Caco-2 (cell line): ENCODE results near the gene BCL2L13. TPM values are rescaled to one million over a fixed set of nuclear protein-coding genes. Genes with fewer than 3 reads are reported as not detected.
A peak's percentile ranks its signal among the peaks of the same experiment; 100 is the strongest.

ENCODE experiments used
- BruUV-seq: library from RNA; stranded (reverse); fragments of 400-500 nt; replicated peaks from 2 replicates; lab custom pipeline; 2021; lab: Mats Ljungman, UMichigan
- CTCF ChIA-PET: fragments of 300-600 bp; sonication (Branson Sonifier 250); formaldehyde crosslinking; loops from one replicate; lab custom pipeline; 2022; ENCODE audit warnings: antibody characterized with exemption; lab: Charles Lee
- POLR2A ChIA-PET: fragments of 300-600 bp; sonication (Branson Sonifier 250); formaldehyde crosslinking; loops from one replicate; lab custom pipeline; 2022; ENCODE audit warnings: antibody characterized with exemption; lab: Charles Lee
- DNase-seq, 2 experiments: peaks; one replicate each; pipeline versions ENCODE4 v3.0.0 to v3.0.0-alpha.2; 2020 to 2022
- H3K27me3 ChIP-seq: replicated peaks from 2 replicates; pipeline ENCODE4 v1.6.0; 2011; ENCODE audit warnings: low read length; ENCODE audit not compliant: control insufficient read depth, insufficient read depth
- H3K36me3 ChIP-seq: 2 replicates; pipeline ENCODE4 v1.5.1; 2011; ENCODE audit warnings: low read length; ENCODE audit not compliant: control insufficient read depth, insufficient read depth
- H3K4me1 ChIP-seq: fragments of 250-450 bp; sonication (Bioruptor Pico); 2 replicates; pipeline ENCODE4 v1.5.1; 2020; ENCODE audit warnings: mild to moderate bottlenecking
- H3K4me3 ChIP-seq: 2 replicates; pipeline ENCODE4 v1.5.1; 2011; ENCODE audit warnings: low read depth, mild to moderate bottlenecking, control low read depth, low read length
- H3K9me3 ChIP-seq: fragments of 250-450 bp; sonication (Bioruptor Pico); 2 replicates; pipeline ENCODE4 v1.5.1; 2020; ENCODE audit warnings: mild to moderate bottlenecking, moderate library complexity
- H3K27ac Mint-ChIP-seq: one replicate; pipeline ENCODE4 v1.8.0; 2022; ENCODE audit warnings: mixed read lengths; ENCODE audit not compliant: unreplicated experiment
- H3K27me3 Mint-ChIP-seq: one replicate; pipeline ENCODE4 v1.8.0; 2022; ENCODE audit warnings: mixed read lengths; ENCODE audit not compliant: insufficient read depth, unreplicated experiment
- H3K36me3 Mint-ChIP-seq: one replicate; pipeline ENCODE4 v1.8.0; 2022; ENCODE audit warnings: mild to moderate bottlenecking, mixed read lengths; ENCODE audit not compliant: insufficient read depth, unreplicated experiment
- H3K4me1 Mint-ChIP-seq: one replicate; pipeline ENCODE4 v1.8.0; 2022; ENCODE audit warnings: low read depth, mixed read lengths; ENCODE audit not compliant: unreplicated experiment
- H3K4me3 Mint-ChIP-seq: one replicate; pipeline ENCODE4 v1.8.0; 2022; ENCODE audit warnings: mild to moderate bottlenecking, moderate library complexity, mixed read lengths; ENCODE audit not compliant: unreplicated experiment
- H3K9me3 Mint-ChIP-seq: one replicate; pipeline ENCODE4 v1.8.0; 2022; ENCODE audit warnings: mixed read lengths; ENCODE audit not compliant: unreplicated experiment
- intact Hi-C: fragments of 100-400 bp; cut with micrococcal nuclease; formaldehyde crosslinking; loops from one replicate; pipeline ENCODE4 v1.10.0; 2022; ENCODE audit not compliant: unreplicated experiment
- total RNA-seq: library from RNA; stranded (reverse); gene quantifications from 2 replicates; pipeline ENCODE4 v1.2.3, GENCODE V29; 2022
- TF ChIP-seq, protein P1 (sequence below), 2 experiments: fragments of 200-600 bp in 1 of 2; IDR thresholded peaks; 1 replicate in 1 of 2; 2 replicates in 1 of 2; pipeline versions ENCODE4 v1.5.1 to v1.8.0; 2011 to 2022; ENCODE audit warnings: antibody characterized with exemption in 1 of 2, control low read depth in 1 of 2, inconsistent platforms in 1 of 2, low read depth in 1 of 2, low read length in 1 of 2, mild to moderate bottlenecking in 1 of 2, moderate library complexity in 1 of 2; ENCODE audit not compliant: insufficient read depth in 1 of 2, severe bottlenecking in 1 of 2, unreplicated experiment in 1 of 2

The BCL2L13 gene
- total RNA-seq, 1 experiment from 2014 or later, result 34.3 TPM

DNA sequence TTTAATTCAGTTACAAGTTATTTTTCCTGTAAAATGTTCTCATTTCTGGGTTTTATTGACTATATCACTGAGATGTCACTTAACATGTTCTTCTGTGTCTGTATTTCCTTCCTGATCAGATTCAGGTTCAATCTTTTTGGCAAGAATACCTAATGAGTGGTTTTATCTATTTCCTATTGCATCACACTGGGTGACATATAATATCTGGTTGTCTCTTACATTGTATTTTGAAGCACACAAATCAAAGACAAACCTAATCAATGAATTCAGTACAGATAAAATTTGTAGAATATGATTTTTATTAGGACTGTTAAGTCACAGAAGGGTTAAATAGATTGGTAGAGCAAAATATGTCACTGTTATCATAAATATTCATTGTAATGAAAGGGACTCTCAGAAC, 60.4 kb downstream of the BCL2L13 start:
- H3K27me3 ChIP-seq, result no peaks in the 10 kb centered on the region
- H3K27ac Mint-ChIP-seq, result peak overlapping the region; percentile 27
- no peaks in the 10 kb centered on the region for H3K9me3 Mint-ChIP-seq
- no peak overlapping the region for H3K4me3 ChIP-seq
- H3K4me3 Mint-ChIP-seq, result no peak overlapping the region
- H3K27me3 Mint-ChIP-seq, result no peaks in the 10 kb centered on the region
- H3K36me3 Mint-ChIP-seq, result no peaks in the 10 kb centered on the region
- no peak for DNase-seq
- peaks cover 10% of the 10 kb centered on the region for H3K4me1 Mint-ChIP-seq
- intact Hi-C loops, result no loop called here
- TF ChIP-seq, protein P1, sequence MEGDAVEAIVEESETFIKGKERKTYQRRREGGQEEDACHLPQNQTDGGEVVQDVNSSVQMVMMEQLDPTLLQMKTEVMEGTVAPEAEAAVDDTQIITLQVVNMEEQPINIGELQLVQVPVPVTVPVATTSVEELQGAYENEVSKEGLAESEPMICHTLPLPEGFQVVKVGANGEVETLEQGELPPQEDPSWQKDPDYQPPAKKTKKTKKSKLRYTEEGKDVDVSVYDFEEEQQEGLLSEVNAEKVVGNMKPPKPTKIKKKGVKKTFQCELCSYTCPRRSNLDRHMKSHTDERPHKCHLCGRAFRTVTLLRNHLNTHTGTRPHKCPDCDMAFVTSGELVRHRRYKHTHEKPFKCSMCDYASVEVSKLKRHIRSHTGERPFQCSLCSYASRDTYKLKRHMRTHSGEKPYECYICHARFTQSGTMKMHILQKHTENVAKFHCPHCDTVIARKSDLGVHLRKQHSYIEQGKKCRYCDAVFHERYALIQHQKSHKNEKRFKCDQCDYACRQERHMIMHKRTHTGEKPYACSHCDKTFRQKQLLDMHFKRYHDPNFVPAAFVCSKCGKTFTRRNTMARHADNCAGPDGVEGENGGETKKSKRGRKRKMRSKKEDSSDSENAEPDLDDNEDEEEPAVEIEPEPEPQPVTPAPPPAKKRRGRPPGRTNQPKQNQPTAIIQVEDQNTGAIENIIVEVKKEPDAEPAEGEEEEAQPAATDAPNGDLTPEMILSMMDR (IDR thresholded peaks at IDR 0.05; ENCODE audit: insufficient read depth in 1 of 2, low read depth in 1 of 2, low read length in 1 of 2, severe bottlenecking in 1 of 2, unreplicated experiment in 1 of 2), result no peak
- POLR2A ChIA-PET, result no interaction called here
- CTCF ChIA-PET, result no interaction called here
- no TSS peak for BruUV-seq
- no peaks in the 10 kb centered on the region for H3K9me3 ChIP-seq
- H3K36me3 ChIP-seq, result peaks cover 4% of the 10 kb centered on the region
- H3K4me1 ChIP-seq, result no peaks in the 10 kb centered on the region

DNA sequence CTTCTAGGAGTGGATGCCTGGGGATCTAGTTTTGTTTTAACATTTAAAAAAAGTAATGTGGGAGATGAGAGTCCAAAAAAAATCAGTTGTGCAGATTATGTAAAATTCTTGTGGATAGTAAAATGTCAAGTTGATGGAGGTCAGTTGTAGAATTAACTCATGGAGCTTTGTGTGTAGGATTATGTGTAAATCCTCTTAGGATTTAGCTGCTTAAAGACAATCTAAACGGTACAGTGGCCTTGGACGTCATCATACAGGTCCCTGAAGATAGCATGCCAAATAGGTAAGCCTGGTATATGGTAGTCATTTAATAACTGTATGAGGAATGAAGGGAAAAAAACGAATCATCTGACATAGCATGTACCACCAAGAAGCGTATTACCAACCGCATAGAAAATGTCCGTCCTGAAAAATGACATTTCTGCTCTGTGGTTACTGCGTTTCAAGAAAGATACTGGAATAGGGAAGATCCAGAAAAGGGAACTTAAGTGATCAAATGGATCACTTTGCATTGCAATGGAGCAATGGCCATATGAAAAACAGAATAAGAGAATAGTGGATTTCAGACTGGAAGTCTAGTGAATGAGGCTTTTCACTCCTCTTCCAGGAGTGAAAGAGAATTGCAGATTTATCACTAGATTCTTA, 61.3 kb downstream of the BCL2L13 start:
- Mint-ChIP-seq H3K27ac (no peak overlapping the region), H3K9me3 (no peaks in the 10 kb centered on the region), H3K27me3 (no peaks in the 10 kb centered on the region), H3K4me1 (peaks cover 10% of the 10 kb centered on the region), H3K4me3 (no peak overlapping the region), H3K36me3 (no peaks in the 10 kb centered on the region)
- TF ChIP-seq, protein P1 (IDR thresholded peaks at IDR 0.05; ENCODE audit: insufficient read depth in 1 of 2, low read depth in 1 of 2, low read length in 1 of 2, severe bottlenecking in 1 of 2, unreplicated experiment in 1 of 2), result no peak
- Histone ChIP-seq H3K36me3 (peaks cover under 1% of the 10 kb centered on the region), H3K9me3 (no peaks in the 10 kb centered on the region), H3K27me3 (no peaks in the 10 kb centered on the region), H3K4me1 (no peaks in the 10 kb centered on the region), H3K4me3 (no peak overlapping the region)
- ChIA-PET POLR2A (no interaction called here), CTCF (no interaction called here)
- no TSS peak for BruUV-seq
- DNase-seq, result no peak
- intact Hi-C loops, result no loop called here

DNA sequence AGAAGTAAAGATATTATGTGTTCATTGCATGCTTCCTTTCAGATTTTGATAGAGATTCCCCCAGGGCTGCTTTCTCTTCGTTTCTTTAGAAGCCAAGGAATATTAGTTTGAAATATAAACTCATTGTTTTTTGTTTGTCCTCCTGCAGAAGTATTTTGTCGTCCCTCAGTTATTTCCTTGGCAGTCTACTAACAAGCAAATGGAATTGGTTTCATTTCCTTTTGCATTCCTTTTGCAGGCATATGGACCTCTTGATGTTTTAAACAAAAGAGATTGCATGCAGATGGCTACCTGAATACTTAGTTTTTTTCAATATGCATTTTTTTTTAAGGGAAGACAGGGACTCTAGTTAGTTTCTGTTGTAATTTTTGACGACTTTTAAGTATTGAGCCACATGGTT, 62.2 kb downstream of the BCL2L13 start:
- Mint-ChIP-seq H3K27me3 (no peaks in the 10 kb centered on the region), H3K4me3 (no peak overlapping the region), H3K4me1 (peaks cover 10% of the 10 kb centered on the region), H3K27ac (no peak overlapping the region), H3K9me3 (no peaks in the 10 kb centered on the region), H3K36me3 (no peaks in the 10 kb centered on the region)
- H3K36me3 ChIP-seq, result no peaks in the 10 kb centered on the region; the same call in 1 of the 2 replicates
- no TSS peak for BruUV-seq
- CTCF ChIA-PET, result no interaction called here
- no peaks in the 10 kb centered on the region for H3K27me3 ChIP-seq
- no peak overlapping the region for H3K4me3 ChIP-seq
- H3K4me1 ChIP-seq, result no peaks in the 10 kb centered on the region
- intact Hi-C loops, result no loop called here
- no peaks in the 10 kb centered on the region for H3K9me3 ChIP-seq
- POLR2A ChIA-PET, result no interaction called here
- DNase-seq, result no peak
- TF ChIP-seq, protein P1 (IDR thresholded peaks at IDR 0.05; ENCODE audit: insufficient read depth in 1 of 2, low read depth in 1 of 2, low read length in 1 of 2, severe bottlenecking in 1 of 2, unreplicated experiment in 1 of 2), result no peak
